WERI-Rb-1 (cell line): Measurements from ENCODE around the gene ATRNL1.

Experiments
- DNase-seq: peaks from one replicate; pipeline ENCODE4 v3.0.0-alpha.2; 2020
- H3K27ac ChIP-seq: fragments of 250-450 bp; sonication (Bioruptor Pico); 2 replicates; pipeline ENCODE4 v1.5.1; 2020; ENCODE audit warnings: mild to moderate bottlenecking, moderate library complexity
- H3K27me3 ChIP-seq: fragments of 250-450 bp; sonication (Bioruptor Pico); 2 replicates; pipeline ENCODE4 v1.5.1; 2021; ENCODE audit warnings: mild to moderate bottlenecking, low read depth, moderate library complexity; ENCODE audit not compliant: insufficient read depth, severe bottlenecking
- H3K36me3 ChIP-seq: fragments of 250-450 bp; sonication (Bioruptor Pico); 2 replicates; pipeline ENCODE4 v1.5.1; 2020; ENCODE audit warnings: mild to moderate bottlenecking, moderate library complexity
- H3K4me3 ChIP-seq: 2 replicates; pipeline ENCODE4 v1.5.1; 2011; ENCODE audit warnings: low read depth, mild to moderate bottlenecking, control low read depth, low read length
- H3K9me3 ChIP-seq: fragments of 250-450 bp; sonication (Bioruptor Pico); 2 replicates; pipeline ENCODE4 v1.5.1; 2021; ENCODE audit warnings: mild to moderate bottlenecking, moderate library complexity; ENCODE audit not compliant: severe bottlenecking
- CTCF ChIP-seq: IDR thresholded peaks from 2 replicates; pipeline ENCODE4 v1.5.1; 2011; ENCODE audit warnings: low read depth, mild to moderate bottlenecking, control low read depth, inconsistent platforms, low read length

The ATRNL1 gene

GRCh38 chr10:115665549-115665948 lies 572.4 kb downstream of the ATRNL1 start:
- Histone ChIP-seq H3K4me3 (no peak overlapping the region), H3K27me3 (no peaks in the 10 kb centered on the region), H3K36me3 (no peaks in the 10 kb centered on the region), H3K27ac (no peak overlapping the region), H3K9me3 (no peaks in the 10 kb centered on the region)
- no peak for TF ChIP-seq CTCF
- no peak for DNase-seq

GRCh38 chr10:115674496-115674895 lies 581.3 kb downstream of the ATRNL1 start:
- no peaks in the 10 kb centered on the region for H3K9me3 ChIP-seq
- no peak overlapping the region for H3K27ac ChIP-seq
- DNase-seq, result no peak
- TF ChIP-seq CTCF, result no peak
- H3K4me3 ChIP-seq, result no peak overlapping the region
- H3K36me3 ChIP-seq, result no peaks in the 10 kb centered on the region
- H3K27me3 ChIP-seq, result no peaks in the 10 kb centered on the region

DNA sequence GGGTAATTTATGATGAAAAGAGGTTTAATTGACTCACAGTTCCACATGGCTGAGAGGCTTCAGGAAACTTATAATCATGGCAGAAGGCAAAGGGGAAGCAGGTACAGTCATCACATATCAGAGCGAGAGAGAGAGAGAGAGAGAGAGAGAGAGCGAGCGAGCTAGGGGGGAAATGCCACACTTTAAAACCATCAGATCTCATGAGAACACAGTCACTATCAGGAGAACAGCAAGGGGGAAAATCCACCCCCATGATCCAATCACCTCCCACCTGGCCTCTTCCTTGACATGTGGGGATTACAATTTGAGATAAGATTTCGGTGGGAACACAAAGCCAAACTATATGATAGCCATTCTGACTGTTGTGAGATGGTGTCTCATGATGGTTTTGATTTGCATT lies 603.6 kb downstream of the ATRNL1 start:
- no peaks in the 10 kb centered on the region for H3K36me3 ChIP-seq
- H3K27me3 ChIP-seq, result no peaks in the 10 kb centered on the region
- H3K27ac ChIP-seq, result no peak overlapping the region
- no peak overlapping the region for H3K4me3 ChIP-seq
- no peak for TF ChIP-seq CTCF
- no peaks in the 10 kb centered on the region for H3K9me3 ChIP-seq
- no peak for DNase-seq

DNA sequence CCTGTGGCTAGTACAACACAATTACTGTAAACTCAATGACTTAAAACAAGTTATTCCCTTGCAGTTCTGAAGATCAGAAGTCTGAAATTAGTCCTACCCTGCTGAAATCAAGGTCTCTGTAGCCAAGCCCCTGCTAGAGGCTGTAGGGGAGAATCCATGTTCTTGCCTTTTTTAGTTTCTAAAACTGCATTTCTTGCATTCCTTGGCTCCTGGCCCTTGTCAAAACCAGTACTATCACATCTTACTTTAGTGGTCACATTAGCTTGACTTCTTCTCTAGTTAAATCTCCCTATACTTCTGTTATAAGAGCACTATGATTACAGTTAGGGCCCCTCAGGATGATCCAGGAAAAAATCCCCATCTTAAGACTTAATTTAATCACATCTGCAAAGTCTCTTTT lies 612.9 kb downstream of the ATRNL1 start:
- Histone ChIP-seq H3K9me3 (no peaks in the 10 kb centered on the region), H3K36me3 (no peaks in the 10 kb centered on the region), H3K4me3 (no peak overlapping the region), H3K27ac (no peak overlapping the region), H3K27me3 (no peaks in the 10 kb centered on the region)
- no peak for TF ChIP-seq CTCF
- DNase-seq, result no peak

- Histone ChIP-seq H3K27ac (no peak overlapping the region), H3K36me3 (no peaks in the 10 kb centered on the region), H3K4me3 (no peak overlapping the region), H3K9me3 (no peaks in the 10 kb centered on the region), H3K27me3 (no peaks in the 10 kb centered on the region)
- TF ChIP-seq CTCF, result no peak
- DNase-seq, result no peak
Observed at GRCh38 chr10:115706488-115707076, 613.4 kb downstream of the ATRNL1 start.

GRCh38 chr10:115710136-115710535 lies 617.0 kb downstream of the ATRNL1 start:
- Histone ChIP-seq H3K27me3 (no peaks in the 10 kb centered on the region), H3K4me3 (no peak overlapping the region), H3K9me3 (no peaks in the 10 kb centered on the region), H3K36me3 (no peaks in the 10 kb centered on the region), H3K27ac (no peak overlapping the region)
- DNase-seq, result no peak
- TF ChIP-seq CTCF, result no peak
